GM12892 (cell line): ENCODE measurements around the gene PLBD1.

Experiments used
- POLR2A ChIP-seq: IDR thresholded peaks from 2 replicates; pipeline ENCODE4 v1.6.1; 2011; ENCODE audit warnings: low read depth, low read length, control low read depth
- POLR2AphosphoS5 ChIP-seq: IDR thresholded peaks from 2 replicates; pipeline ENCODE4 v1.6.1; 2011; ENCODE audit warnings: low read depth, low read length, control low read depth

GRCh38 chr12:14573118-14573517, 5.4 kb upstream of the PLBD1 start:
- no peak for TF ChIP-seq POLR2A
- no peak for TF ChIP-seq POLR2AphosphoS5
